SIG-M5 treated with dmso at 0.1 percent for 504 hours (cell line): ENCODE measurements around the gene CTNNA3.

Source experiments
- DNase-seq: peaks from one replicate; lab custom pipeline; 2025; ENCODE audit not compliant: unreplicated experiment; lab: John Stamatoyannopoulos, UW

Gene CTNNA3

DNA sequence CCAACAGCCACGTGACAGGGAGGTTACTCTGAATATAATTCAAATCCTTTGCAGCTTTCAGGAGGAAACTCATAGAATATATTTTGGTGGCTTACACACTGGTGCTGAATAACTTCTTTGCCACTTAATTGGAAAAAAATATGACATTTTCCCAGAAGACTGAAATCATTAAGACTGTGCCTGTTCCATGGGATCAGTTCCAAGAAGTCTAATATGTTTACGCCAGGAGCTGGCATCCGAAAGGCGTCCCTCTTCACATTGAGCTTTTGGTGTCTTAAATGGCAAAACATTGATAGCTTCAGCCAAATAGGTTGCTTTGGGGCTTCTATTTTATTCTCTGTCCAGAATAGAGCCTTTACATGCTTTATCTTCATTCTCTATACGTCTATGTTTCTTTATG is 1687.8 kb downstream of the CTNNA3 start:
- DNase-seq: no peak

DNA sequence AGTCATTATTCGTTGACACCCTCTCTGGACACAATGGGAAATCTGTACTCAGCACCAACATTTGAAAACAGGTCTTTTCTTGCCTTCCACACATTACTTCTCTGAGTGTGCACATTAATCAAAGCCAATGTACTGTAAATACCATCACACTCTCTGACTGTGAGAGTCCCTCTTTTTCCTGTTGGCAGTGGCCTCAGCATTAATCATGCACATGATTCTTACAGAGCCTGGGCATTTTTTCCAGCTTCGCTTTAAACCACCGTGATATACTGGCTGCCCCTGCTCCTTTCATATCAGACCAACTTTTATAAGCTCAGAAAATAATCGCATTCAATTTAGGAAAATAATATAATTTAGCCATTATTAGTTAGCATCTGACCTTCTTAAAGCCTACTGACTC is 1689.6 kb downstream of the CTNNA3 start:
- no peak for DNase-seq

DNA sequence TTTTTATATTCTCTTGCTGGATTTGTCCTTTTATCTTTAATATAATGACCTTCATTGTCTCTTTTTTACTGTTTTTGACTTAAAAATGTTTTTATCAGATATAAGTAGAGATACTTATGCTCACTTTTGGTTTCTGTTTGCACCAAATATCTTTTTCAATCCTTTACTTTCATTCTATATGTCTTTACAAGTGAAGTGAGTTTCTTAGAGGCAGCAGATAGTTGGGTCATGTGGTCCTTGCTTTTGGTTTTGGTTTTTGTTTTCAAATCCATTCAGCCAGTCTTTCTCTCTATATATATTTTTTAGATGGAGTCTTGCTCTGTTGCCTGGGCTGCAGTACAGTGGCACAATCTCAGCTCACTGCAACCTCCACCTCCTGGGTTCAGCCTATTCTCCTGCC is 1702.5 kb downstream of the CTNNA3 start:
- no peak for DNase-seq

GRCh38 chr10:65968871-65969270 is 1727.1 kb downstream of the CTNNA3 start:
- no peak for DNase-seq

DNA sequence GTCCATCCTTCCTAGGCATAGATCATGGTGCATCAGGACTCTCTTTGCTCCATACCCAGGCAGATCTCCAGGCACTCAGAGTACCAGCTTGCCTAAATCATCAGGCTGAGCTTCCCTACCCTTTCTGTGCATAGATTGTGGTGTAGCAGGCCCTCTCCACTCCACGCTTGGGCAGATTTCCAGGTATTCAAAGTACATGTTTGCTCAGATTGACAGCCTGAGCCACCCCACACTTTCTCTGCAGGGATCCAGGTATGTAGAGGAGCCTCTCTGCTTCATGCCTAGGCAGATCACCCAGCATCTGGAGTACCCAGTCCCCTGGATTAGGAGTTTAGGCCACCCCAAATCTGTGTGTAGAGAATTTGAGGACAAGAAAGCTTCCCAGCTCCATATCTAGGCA is 1727.6 kb downstream of the CTNNA3 start:
- no peak for DNase-seq

- DNase-seq: no peak
These were observed 1731.8 kb downstream of the CTNNA3 start for GRCh38 chr10:65964205-65964604.

GRCh38 chr10:65952086-65952485 is 1743.9 kb downstream of the CTNNA3 start:
- no peak for DNase-seq

GRCh38 chr10:65950075-65950474 is 1745.9 kb downstream of the CTNNA3 start:
- DNase-seq: no peak

DNA sequence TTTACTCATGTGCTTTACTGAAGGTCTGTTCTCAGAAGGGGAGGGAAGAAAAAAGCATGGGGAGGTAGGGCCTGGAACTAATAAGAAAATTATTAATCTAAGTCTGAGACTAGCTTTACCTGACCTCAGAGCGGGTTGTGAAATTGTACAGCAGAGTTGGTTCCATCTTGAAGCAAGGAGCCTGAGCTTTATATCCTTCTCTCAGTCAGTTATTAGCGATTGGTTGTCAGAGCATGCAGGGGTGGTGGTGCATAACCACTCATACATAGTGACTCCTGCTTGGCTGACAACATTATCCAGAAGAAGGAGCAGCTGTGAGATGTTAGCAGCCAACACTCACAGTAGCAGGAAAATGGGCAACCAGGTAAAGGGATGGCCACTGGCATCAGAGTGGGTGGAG is 1746.5 kb downstream of the CTNNA3 start:
- DNase-seq: no peak

DNA sequence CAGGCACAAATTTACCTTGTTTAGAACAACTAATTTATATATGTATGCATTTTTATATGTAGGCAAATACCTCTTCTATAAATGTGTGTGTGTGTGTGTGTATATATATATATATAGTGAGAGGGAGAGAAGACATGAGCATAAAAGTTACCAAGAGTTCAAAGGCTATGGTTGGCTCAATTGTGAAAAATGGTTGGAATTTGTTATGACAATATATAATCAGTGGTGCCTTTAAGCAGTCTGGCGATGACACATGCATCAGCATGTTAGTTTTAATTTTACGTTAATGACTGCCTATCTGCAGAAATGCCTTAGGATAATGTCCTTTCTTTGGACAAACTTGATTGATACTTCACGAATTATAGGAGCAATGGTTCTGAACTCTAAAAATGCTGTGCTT is 1750.9 kb downstream of the CTNNA3 start:
- DNase-seq: no peak

DNA sequence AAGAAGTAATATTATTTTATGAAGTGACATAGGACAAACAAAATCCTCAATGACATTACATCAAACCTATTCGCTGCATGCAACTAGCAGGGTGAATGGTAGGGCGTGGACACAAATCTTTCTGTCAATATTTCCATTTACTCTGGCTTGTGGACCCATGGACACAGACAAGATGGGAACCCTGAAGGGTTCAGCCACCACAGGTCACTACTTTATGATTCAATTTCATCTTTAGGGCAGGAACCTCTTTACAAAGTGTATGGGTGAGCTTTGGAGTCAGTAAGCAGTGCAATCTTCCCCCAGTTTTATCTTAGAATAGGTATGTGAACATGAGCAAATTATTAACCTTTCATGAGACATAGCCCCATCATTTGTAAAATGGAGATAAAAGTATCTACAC is 1752.5 kb downstream of the CTNNA3 start:
- no peak for DNase-seq

DNA sequence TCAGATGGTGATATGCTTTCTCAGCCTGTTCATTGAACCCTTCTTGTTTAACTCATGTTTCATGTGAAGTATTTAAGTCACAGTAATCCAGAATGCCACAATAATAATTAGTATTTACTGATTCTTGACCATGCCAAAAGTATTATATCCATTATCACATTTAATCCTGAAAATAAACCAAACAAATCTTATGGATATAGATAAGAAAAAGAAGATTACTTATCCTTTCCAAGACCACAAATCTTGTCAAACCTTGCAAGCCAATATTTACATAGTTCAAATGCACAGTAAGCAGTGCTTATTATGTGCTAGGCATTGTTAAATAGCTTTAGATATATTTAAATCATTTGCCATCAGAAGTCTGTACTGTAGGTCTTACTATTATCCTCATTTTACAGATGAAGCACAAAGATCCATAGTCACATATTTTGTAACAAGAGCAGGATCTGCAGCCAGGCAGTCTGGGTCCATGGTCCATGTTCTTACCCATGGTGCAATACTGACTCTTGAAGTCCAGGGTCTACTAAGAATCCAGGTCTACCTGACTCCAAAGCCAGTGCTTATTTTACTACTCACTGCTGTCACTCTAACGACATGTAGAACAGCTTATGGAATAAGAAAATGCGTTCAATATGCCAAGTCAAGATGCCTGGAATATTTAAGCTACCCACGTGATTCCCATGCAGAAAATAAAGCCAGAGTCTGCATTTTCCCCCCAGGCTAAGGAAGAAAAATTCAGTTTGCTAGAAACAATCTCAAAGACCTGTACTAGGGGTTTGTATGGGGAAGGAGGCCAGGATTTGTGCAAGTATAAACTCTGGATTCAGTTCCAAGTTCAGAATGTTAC is 1755.0 kb downstream of the CTNNA3 start:
- no peak for DNase-seq

- no peak for DNase-seq
These were observed 1755.9 kb downstream of the CTNNA3 start for GRCh38 chr10:65940105-65940504.

DNA sequence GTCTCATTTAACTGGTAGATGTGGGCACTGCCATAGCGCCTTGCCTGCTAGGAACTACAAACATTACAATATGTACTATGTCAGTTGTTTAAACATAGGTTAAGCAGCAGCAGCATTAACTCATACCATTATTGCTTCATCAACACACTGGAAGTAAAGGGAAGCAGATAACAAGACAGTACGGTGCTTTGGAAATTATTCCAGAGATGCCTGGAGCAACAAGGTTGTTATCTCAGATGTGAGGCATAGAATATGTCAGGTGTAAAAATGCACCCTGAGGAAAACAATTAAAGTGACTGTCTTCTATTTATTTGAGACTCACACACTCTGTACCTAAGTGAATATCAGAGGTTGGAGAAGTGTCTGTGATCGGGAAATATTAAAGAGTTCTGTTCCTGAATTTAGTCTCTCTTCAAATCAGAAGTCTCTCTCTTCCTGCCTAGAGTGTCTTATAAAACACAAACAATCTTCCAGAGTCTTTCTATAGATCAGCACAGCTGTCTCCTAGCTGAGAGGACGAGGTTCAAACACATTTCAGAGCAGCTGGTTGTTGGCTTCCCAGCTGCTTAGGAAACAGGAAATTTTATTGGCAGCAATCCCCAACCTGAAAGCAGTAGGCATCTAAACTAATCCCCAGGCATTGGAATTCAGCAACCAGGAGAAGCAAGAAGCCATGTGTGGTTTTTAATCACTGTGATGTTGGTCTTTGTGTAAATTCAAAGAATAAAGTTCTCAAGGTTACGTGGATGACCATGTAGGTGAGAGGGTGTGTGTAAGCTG is 1764.5 kb downstream of the CTNNA3 start:
- no peak for DNase-seq

DNA sequence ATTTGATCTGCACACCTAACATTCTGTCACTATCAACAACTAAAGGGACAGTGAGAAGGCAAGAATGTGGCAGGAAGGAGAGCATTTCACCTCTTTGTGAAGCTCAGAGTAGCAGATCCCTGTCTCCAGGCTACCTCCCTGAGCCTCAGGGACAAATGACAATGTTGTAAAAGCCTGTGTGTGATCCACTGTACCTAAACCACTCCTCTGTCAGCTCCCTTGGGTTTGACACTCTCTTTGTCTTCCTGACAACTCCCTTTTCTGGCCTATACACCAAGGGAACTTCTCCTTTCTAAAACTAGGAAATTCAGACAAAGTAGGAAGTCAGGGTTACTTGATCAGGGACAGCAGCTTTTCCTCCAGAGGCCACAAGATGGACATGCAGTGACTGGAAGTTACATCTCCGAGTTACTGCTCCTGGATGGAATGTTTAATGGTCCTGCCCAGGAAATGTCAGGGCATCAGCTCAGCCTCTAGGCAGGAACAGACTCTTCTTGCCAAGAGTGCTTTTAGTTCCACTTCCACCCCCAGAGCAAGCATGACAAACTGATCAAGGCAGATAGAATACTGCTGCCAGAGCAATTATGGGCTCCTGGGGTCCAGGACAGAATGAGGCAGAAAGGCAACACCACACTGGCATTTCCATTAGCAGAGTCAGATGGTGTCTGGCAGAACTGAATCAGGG is 1784.7 kb downstream of the CTNNA3 start:
- DNase-seq: no peak

DNA sequence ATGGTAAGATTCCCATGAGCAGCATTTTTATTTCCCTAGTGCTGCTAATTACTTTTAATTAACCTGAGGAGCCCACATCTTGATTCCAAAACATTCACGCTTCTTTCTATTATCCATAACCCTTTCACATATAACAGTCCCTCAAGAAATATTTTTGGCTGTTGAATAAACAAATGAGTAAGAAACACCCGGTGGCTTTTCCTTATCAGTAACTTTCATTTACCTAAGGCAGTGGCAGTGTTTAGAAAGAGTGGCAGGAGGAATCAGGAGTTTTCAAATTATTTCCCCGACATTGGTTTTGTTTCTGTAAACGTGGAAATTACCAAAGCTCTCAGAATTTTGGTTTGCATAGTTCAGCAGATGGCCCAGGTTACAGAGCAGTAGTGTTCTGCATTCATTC is 1785.8 kb downstream of the CTNNA3 start:
- no peak for DNase-seq

DNA sequence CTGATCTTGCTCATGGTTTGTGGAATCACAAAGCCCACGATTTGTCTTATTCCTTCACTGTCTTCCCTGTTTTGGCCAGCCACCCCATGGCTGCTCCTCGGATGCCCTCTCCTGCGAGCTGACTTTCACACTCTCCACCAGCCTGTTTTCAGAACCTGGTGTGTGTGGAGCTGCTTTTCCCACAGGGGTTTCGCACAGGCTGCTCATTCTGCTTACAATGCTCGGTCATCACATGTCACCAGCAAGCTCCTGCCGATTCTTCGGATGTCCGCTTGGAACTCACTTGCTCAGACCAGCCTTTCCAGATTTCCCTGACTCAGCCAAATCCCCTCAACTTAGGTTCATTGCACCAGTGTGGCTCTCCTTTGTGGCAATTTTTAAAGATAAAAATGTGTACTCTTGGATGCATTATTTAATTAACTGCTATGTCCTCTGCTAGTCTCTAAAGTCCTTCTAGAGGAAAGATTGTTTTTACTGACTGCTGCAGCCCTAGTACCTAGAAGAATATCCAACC is 1788.7 kb downstream of the CTNNA3 start:
- no peak for DNase-seq

GRCh38 chr10:65903620-65904019 is 1792.4 kb downstream of the CTNNA3 start:
- DNase-seq: no peak

GRCh38 chr10:65900271-65900670 is 1795.7 kb downstream of the CTNNA3 start:
- no peak for DNase-seq

GRCh38 chr10:65898055-65898454 is 1797.9 kb downstream of the CTNNA3 start:
- no peak for DNase-seq

DNA sequence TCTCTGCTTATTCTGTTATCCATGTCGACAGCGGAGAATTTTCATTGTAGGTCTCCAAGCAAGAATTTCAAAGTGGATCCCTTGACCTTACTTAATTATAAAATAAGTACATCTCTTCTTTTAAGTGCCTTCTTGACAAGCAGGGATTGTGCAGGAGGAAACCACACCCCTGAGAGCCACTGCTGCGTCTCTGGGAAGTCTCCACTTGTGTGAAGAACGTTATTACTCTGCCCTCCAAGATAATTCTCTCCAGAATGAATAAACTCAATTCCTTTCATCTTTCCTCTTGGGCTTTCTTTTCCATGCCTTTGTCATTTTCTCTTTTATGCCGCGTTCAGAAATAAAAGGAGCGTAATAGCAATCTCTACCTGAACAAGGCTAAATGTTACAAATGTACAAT is 1801.0 kb downstream of the CTNNA3 start:
- DNase-seq: no peak

GRCh38 chr10:65894379-65894778 is 1801.6 kb downstream of the CTNNA3 start:
- no peak for DNase-seq
